WTC11 (cell line): Measurements from ENCODE around the gene HOXB3.

ENCODE experiments used
- CREM ChIP-seq: sonication (generic); formaldehyde crosslinking; IDR thresholded peaks from 2 replicates; pipeline ENCODE4 v1.8.1; 2022; ENCODE audit warnings: mild to moderate bottlenecking, missing genetic modification reagents, moderate library complexity
- CTCF ChIP-seq: fragments of 200-600 bp; IDR thresholded peaks from 2 replicates; pipeline ENCODE4 v1.8.0; 2022; ENCODE audit warnings: antibody characterized with exemption
- E2F1 ChIP-seq: sonication (generic); formaldehyde crosslinking; IDR thresholded peaks from 2 replicates; pipeline ENCODE4 v1.8.0; 2022; ENCODE audit warnings: mild to moderate bottlenecking, missing genetic modification reagents
- ETV6 ChIP-seq: sonication (generic); formaldehyde crosslinking; IDR thresholded peaks from 2 replicates; pipeline ENCODE4 v1.8.1; 2022; ENCODE audit warnings: mild to moderate bottlenecking, missing genetic modification reagents
- HMGXB4 ChIP-seq: sonication (generic); formaldehyde crosslinking; IDR thresholded peaks from 2 replicates; pipeline ENCODE4 v1.8.1; 2023; ENCODE audit warnings: mild to moderate bottlenecking, moderate library complexity, missing genetic modification reagents
- JUN ChIP-seq: sonication (generic); formaldehyde crosslinking; IDR thresholded peaks from 2 replicates; pipeline ENCODE4 v1.8.0; 2023; ENCODE audit warnings: mild to moderate bottlenecking, missing genetic modification reagents
- MAX ChIP-seq: sonication (generic); formaldehyde crosslinking; IDR thresholded peaks from 2 replicates; pipeline ENCODE4 v1.8.0; 2022; ENCODE audit warnings: mild to moderate bottlenecking, missing genetic modification reagents
- RELA ChIP-seq: sonication (generic); formaldehyde crosslinking; IDR thresholded peaks from 2 replicates; pipeline ENCODE4 v1.8.1; 2022; ENCODE audit warnings: missing genetic modification reagents, mild to moderate bottlenecking, borderline replicate concordance

GRCh38 chr17:48569674-48570324 is 20.2 kb downstream of the HOXB3 start:
- TF ChIP-seq ETV6 (CRISPR knock-in tag), result no peak
- TF ChIP-seq CTCF, result no peak
- no peak for TF ChIP-seq E2F1 (CRISPR knock-in tag)
- TF ChIP-seq JUN, result no peak
- TF ChIP-seq HMGXB4 (CRISPR knock-in tag), result no peak
- no peak for TF ChIP-seq MAX (CRISPR knock-in tag)
- TF ChIP-seq CREM, result no peak
- TF ChIP-seq RELA (CRISPR knock-in tag), result no peak
